ENCODE measurements around the gene ZNF729. TPM values are rescaled to one million over a fixed set of nuclear protein-coding genes. Genes with fewer than 3 reads are reported as not detected.
A peak's percentile ranks its signal among the peaks of the same experiment; 100 is the strongest.

The ZNF729 gene
- total RNA-seq, result not detected
- under 1 TPM in 5 of 6 donors, not detected in 1; 0.06 to 0.38 (median 0.25) TPM for polyA plus RNA-seq (ENCODE audit: insufficient read length in 6 of 6)
- long read RNA-seq, donor 1, result 0 reads
- long read RNA-seq, donor 2, partial matches to known transcripts, result 0 of 1 reads
- long read RNA-seq, donor 2, other reads (novel, unspliced or antisense), result 0 of 1 reads
- long read RNA-seq, donor 3, result 0 reads
- long read RNA-seq, donor 4, result 0 reads
- long read RNA-seq, donor 5, result 0 reads
- long read RNA-seq, donor 6, result 0 reads
- long read RNA-seq, donor 7, result 0 reads
- long read RNA-seq, donor 8, result 0 reads
- long read RNA-seq, donor 9, result 0 reads
- long read RNA-seq, donor 10, result 0 reads
- long read RNA-seq, donor 11, result 0 reads
- long read RNA-seq, donor 12, result 0 reads

GRCh38 chr19:22286151-22286810, at the start of gene ZNF729:
ZNF729 (plus strand) TSS chr19:22286441; CDS start chr19:22286526, 85 bp downstream.
- H3K9me3 ChIP-seq, result peaks cover 0 to 67% of the 10 kb centered on the region in 2 donors
- peak in 1 of 4 donors; percentile 19 for DNase-seq
- ATAC-seq, result no peak
- no peak within 1 kb of the TSS for H3K4me3 ChIP-seq
- intact Hi-C loops (cut with DNase I), result no loop called here
- H3K27ac ChIP-seq, result no peak within 1 kb of the TSS
- no peaks in the 10 kb centered on the region for H3K4me1 ChIP-seq
- no peak for TF ChIP-seq CTCF (IDR thresholded peaks at IDR 0.05)
- H3K36me3 ChIP-seq, result no peaks in the 10 kb centered on the region
- H3K27me3 ChIP-seq, result peaks cover 0 to 28% of the 10 kb centered on the region in 2 donors

- intact Hi-C loops (cut with DNase I), result no loop called here
- no peak for DNase-seq
Measured at GRCh38 chr19:22256856-22257255, 29.4 kb upstream of the ZNF729 start.

GRCh38 chr19:22257381-22257780, 28.9 kb upstream of the ZNF729 start:
- ATAC-seq, result no peak
- Histone ChIP-seq H3K4me1 (no peaks in the 10 kb centered on the region), H3K9me3 (peaks cover 0 to 70% of the 10 kb centered on the region in 2 donors), H3K36me3 (no peaks in the 10 kb centered on the region), H3K4me3 (no peak overlapping the region), H3K27ac (no peak overlapping the region), H3K27me3 (peaks cover 0 to 7% of the 10 kb centered on the region in 2 donors)
- DNase-seq, result no peak
- intact Hi-C loops (cut with DNase I), result no loop called here
- no peak for TF ChIP-seq CTCF (IDR thresholded peaks at IDR 0.05)

More at GRCh38 chr19:22256856-22257255, 29.4 kb upstream of the ZNF729 start:
- Histone ChIP-seq H3K4me3 (no peak overlapping the region), H3K27me3 (peaks cover 0 to 6% of the 10 kb centered on the region in 2 donors), H3K36me3 (no peaks in the 10 kb centered on the region), H3K9me3 (peaks cover 0 to 67% of the 10 kb centered on the region in 2 donors), H3K27ac (no peak overlapping the region), H3K4me1 (no peaks in the 10 kb centered on the region)
- TF ChIP-seq CTCF (IDR thresholded peaks at IDR 0.05), result no peak
- ATAC-seq, result no peak

GRCh38 chr19:22257916-22258315, 28.3 kb upstream of the ZNF729 start:
- intact Hi-C loops (cut with DNase I), result no loop called here
- DNase-seq (no peak), ATAC-seq (no peak)
- TF ChIP-seq CTCF (IDR thresholded peaks at IDR 0.05), result no peak
- Histone ChIP-seq H3K4me1 (no peaks in the 10 kb centered on the region), H3K27me3 (peaks cover 0 to 7% of the 10 kb centered on the region in 2 donors), H3K9me3 (peaks cover 0 to 70% of the 10 kb centered on the region in 2 donors), H3K36me3 (no peaks in the 10 kb centered on the region), H3K27ac (no peak overlapping the region), H3K4me3 (no peak overlapping the region)

DNA sequence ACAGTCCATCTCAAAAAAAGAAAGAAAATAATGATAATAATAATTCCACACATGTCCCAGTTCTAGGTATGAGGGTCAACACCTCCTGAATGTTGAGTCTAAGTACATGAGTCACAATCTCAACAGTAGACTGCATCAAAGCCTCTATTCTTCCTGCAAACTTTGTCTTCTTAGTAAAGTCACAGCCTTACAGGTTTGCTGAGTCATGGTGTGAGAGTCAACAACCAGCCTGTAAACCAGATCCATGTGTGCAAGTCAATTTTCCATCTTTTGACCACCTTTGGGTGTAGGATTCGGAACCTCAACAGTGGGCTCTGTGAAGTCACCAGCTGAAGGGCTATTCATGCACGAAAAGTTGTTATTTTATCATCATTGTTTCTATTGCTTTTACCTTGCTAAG, 25.7 kb upstream of the ZNF729 start:
- H3K9me3 ChIP-seq, result peaks cover 0 to 76% of the 10 kb centered on the region in 2 donors

More for the DNA sequence above, 25.7 kb upstream of the ZNF729 start:
- DNase-seq (no peak), ATAC-seq (no peak)
- no peaks in the 10 kb centered on the region for H3K36me3 ChIP-seq
- no peaks in the 10 kb centered on the region for H3K4me1 ChIP-seq
- TF ChIP-seq CTCF (IDR thresholded peaks at IDR 0.05), result no peak
- no peak overlapping the region for H3K4me3 ChIP-seq
- H3K27me3 ChIP-seq, result peaks cover 0 to 7% of the 10 kb centered on the region in 2 donors
- H3K27ac ChIP-seq, result no peak overlapping the region
- intact Hi-C loops (cut with DNase I), result no loop called here

Measured in left lung (tissue), 14 donors.